Astrocyte of the spinal cord (primary cell): ENCODE data around the gene ULBP1.
"Not testable (repeated sequence)": the region's sequence is repeated elsewhere in the genome, so short reads cannot be mapped to it uniquely, and the experiment has no call there.

Experiments used
- DNase-seq: peaks from one replicate; pipeline ENCODE4 v3.0.0; 2011; ENCODE audit warnings: low read depth, low spot score
- H3K4me3 ChIP-seq: 2 replicates; pipeline ENCODE4 v1.5.1; 2011; ENCODE audit warnings: low read depth, mild to moderate bottlenecking, low read length, moderate library complexity
- CTCF ChIP-seq: IDR thresholded peaks from 2 replicates; pipeline ENCODE4 v1.5.1; 2012; ENCODE audit warnings: low read depth, mild to moderate bottlenecking, low read length, inconsistent platforms
- in situ Hi-C: cut with HindIII; loops from 2 replicates; pipeline ENCODE4 v1.10.0; 2017; ENCODE audit warnings: low sequenced_read_pairs

Gene ULBP1

GRCh38 chr6:149965194-149966020 is 1.7 kb downstream of the ULBP1 start:
- in situ Hi-C loops = no loop called here
- TF ChIP-seq CTCF = no peak
- no peak for DNase-seq

DNA sequence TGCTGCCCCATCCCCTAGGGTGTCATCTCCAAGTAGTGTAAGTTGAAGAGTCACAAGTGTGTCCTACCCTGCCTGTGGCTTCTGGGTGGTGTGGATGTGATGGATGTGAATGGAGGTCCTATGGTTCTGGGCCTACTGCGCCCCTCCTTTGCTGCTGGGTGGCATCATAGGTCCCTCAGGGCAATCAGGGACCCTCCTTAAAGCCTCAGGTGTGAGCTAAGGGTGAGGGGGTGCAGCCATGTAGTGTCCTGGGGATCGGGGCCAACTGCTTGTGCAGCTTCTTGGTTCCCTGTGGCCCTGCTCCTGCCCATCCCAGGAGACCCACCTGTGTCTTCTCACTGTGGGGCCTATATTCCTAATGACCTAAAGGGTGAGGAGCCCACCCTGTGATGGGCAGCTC is 2.6 kb downstream of the ULBP1 start:
- in situ Hi-C loops, DNase-seq: not testable (repeated sequence)

More at GRCh38 chr6:149965194-149966020, 1.7 kb downstream of the ULBP1 start:
- peak overlapping the region; percentile 48 for H3K4me3 ChIP-seq

DNA sequence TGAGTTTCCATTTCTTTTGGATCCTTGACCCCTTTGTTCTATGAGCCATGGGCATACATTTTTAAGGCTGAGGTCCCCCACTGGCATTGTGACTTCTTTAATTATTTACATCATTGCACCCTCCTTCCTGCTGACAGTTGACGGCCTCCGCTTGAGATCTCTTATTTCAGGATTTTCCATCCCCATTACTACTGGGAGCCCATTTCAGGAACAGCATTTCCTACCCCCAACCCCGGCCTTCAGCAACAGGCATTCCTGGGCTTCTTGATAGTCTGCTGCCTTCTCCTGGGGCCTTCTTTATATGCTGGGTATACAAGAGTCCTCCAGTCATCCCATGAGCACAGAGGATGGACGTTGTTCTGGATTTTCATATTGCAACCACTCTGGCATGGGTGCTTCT is 3.8 kb downstream of the ULBP1 start:
- H3K4me3 ChIP-seq = no peak overlapping the region
- DNase-seq = no peak
- in situ Hi-C loops = no loop called here
- TF ChIP-seq CTCF = no peak

More for the DNA sequence above, 2.6 kb downstream of the ULBP1 start:
- H3K4me3 ChIP-seq = not testable (repeated sequence)

- H3K4me3 ChIP-seq, DNase-seq, in situ Hi-C loops: not testable (repeated sequence)
These were observed 4.3 kb downstream of the ULBP1 start for GRCh38 chr6:149967999-149968398.

DNA sequence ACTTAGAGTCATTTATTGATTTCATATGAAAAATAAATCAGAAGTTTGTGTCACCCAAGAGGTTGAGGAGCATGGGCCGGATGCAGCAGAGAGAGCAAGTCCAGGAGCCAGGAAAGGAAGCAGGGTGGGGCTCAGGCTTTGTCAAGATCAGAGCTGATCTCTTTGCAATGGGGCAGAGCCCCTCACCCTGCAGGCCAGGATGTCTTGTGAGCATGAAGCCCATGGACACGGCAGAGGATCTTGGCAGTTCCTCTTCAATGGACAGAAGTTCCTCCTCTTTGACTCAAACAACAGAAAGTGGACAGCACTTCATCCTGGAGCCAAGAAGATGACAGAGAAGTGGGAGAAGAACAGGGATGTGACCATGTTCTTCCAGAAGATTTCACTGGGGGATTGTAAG is 5.2 kb downstream of the ULBP1 start:
- H3K4me3 ChIP-seq, DNase-seq, in situ Hi-C loops: not testable (repeated sequence)

DNA sequence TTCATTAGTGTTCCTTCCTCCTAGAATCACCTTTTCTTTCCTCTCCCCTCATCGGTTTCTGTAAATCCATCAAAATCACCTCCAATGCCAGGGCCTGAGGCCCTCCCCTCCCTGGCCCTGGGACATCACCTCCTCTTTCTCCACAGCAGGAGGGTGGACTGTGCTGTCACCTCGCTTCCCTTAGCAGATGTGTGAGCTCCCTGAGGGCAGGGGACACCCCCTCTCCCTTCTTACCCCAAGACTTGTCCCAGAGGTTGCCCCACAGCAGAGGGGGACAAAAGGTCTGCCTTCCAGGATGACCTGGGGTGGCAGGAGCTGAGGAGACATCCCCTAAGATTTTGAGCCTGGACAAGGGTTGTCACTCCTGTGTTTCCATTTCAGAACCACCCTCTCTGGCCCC is 5.9 kb downstream of the ULBP1 start:
- no peak for TF ChIP-seq CTCF
- DNase-seq = no peak
- H3K4me3 ChIP-seq = no peak overlapping the region
- in situ Hi-C loops = no loop called here

DNA sequence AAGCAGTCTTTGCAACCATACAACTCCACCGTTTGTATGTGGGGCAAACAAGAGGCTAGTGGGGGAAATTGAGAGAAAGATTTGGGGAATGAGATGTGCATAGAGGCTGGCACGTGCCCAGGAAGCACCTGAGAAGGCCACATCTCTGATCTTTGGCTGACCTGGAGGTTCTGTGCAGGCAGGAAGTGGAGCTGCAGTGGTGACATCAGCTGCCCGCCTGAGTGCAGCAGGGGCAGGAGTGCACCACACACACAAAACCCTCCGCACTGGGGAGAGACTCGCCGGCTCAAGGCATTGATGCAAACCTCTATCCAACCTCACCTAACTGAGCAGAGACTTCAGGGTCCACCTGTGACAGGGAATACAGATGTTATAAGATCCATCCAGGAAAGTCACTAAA is 10.7 kb downstream of the ULBP1 start:
- DNase-seq, H3K4me3 ChIP-seq, in situ Hi-C loops: not testable (repeated sequence)

GRCh38 chr6:149974825-149975224 is 11.1 kb downstream of the ULBP1 start:
- in situ Hi-C loops = no loop called here
- TF ChIP-seq CTCF = no peak
- no peak for DNase-seq
- H3K4me3 ChIP-seq = no peak overlapping the region

GRCh38 chr6:149975400-149975799 is 11.7 kb downstream of the ULBP1 start:
- H3K4me3 ChIP-seq = no peak overlapping the region
- no peak for TF ChIP-seq CTCF
- in situ Hi-C loops = no loop called here
- DNase-seq = no peak
